Esophagus mucosa (tissue), 1 donor: ENCODE results near the gene ABHD12. TPM values are rescaled to one million over a fixed set of nuclear protein-coding genes. Genes with fewer than 3 reads are reported as not detected.

ENCODE experiments used
- ATAC-seq: fragments of 200-7000 bp; cut with Tn5 transposase; one replicate; pipeline ENCODE4 v1.9.1; 2020
- total RNA-seq: library from RNA; stranded (reverse); gene quantifications from one replicate; pipeline ENCODE4 v1.2.4, GENCODE V29; 2023
- donor health status: DM: yes; HTN: yes; CAD: no.

Gene ABHD12
- total RNA-seq, 1 donor from 2014 or later = 29.4 TPM

DNA sequence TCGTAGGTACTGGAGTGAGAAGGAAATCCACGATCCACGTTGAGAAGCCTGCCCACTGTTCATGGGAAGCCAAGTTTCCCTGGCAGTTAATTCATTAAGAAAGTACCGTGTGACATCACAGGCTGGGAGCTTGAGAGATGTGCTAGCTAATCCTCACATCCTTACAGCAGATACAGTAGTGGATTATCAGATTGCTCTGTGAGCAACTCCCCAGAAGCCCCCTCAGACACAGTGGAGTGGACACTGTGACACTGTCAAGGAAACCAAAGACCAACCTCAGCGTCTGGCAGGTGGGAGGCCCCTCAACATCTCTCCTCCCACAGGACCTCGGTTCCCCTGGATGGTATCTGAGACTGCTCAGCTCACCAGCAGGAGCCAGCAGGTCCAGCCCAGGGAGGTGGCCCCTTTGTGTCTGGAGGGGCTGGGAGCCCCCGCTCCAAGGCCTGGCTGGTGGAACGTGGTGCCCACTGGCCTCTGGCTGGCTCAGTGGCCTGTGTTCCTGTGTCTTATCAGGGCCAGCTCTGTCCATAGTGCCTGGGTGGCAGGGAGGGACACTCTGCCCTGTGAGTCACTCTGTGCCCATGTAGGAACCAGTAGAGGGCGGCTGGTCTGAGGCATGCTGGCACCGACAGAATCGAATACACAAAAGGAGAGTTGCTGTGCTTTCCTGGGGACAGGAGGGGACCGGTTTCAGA, 135.5 kb downstream of the ABHD12 start:
- ATAC-seq = peak; percentile 90

GRCh38 chr20:25254571-25254970, 136.1 kb downstream of the ABHD12 start:
- ATAC-seq = no peak

DNA sequence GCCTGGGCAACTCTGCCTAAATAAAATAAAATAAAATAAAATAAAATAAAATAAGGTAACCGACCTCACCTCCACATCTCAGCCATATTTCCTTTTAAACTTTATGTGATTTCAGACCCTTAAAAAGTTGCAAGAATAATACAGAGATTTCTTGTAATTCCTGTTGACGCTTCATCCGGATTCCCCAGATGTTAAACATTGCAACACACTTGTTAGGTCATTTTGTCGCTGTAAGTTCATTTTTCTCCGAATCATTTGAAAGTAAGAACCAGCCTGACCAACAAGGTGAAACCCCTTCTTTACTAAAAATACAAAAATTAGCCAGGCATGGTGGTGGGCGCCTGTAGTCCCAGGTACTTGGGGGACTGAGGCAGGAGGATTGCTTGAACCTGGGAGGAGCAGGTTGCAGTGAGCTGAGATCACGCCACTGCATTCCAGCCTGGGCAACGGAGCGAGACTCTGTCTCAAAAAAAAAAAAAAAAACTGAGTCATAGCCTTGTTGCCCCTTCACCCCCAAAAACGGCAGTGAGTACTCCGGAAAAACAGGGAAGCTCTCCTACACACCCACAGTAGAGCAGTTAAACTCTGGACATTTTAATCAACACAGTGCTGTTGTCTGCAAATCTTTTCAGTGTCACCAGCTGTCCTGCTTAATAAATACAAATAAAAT, 136.9 kb downstream of the ABHD12 start:
- no peak for ATAC-seq

- ATAC-seq = peak; percentile 6
Measured at GRCh38 chr20:25252686-25253421, 137.8 kb downstream of the ABHD12 start.

DNA sequence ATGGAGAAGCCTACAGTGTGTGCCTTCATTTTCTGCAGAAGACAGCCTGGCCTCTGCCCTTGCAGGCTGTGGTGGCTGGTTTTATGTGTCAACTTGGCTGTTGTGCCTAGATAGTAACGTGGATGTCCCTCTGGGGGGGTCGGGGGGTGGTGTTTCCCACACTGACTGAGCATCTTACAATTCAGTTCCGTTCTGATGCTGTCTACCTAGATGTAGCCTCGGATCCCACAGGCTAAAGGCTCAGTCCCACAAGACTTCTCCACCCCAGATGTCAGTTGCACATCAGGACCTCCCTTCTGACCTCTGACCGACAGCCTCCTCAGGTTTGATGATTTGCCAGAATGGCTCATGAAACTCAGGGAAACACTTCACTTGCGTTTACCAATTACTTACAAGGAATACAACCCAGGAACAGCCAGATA, 138.4 kb downstream of the ABHD12 start:
- ATAC-seq = no peak

DNA sequence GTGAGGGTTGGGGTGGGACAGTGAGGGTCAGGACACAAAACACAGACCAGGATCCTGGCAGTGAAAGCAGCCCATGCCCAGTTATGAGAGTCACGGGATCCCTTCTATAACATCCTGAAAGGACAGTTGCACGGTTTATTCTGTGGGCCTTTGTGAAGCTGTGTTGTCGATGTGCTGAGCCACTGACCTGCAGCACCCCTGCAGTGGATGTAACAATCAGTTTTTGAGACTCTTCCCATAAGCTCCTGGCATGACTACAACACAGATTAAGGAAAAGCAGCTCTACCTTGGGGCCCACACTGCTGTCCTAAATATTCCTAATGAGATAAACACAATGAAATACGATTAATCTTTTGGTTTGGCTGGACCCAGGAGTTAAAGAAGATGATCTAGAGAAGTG, 139.1 kb downstream of the ABHD12 start:
- no peak for ATAC-seq

GRCh38 chr20:25251019-25251418, 139.6 kb downstream of the ABHD12 start:
- no peak for ATAC-seq

DNA sequence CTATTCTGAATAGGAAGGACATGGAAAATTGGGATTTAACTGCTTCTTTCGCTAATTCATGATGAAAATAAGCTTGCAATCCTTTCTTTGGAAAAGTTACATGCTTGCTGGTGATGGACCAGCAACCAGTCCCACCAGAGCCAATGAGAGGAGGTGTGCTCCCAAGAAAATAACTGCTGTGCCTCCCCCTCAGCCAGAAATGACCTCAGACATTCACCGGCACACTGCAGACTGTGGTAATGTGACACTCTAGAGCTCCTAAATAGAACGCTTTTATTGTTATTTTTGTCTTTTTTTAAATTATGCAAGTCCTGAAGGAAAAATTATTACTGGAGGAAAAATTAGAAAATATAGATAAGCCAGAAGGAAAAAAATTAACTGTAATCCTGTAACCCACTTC, 140.1 kb downstream of the ABHD12 start:
- ATAC-seq = no peak

Other genes with a start within 250 kb of the ABHD12 start
- 27.3 TPM for gene ENTPD6, start 195.1 kb downstream of the ABHD12 start, total RNA-seq
- gene PYGB, start 142.8 kb downstream of the ABHD12 start, total RNA-seq = 63.1 TPM
- 8.6 TPM for gene GINS1, start 16.8 kb upstream of the ABHD12 start, total RNA-seq
- gene NINL, start 194.7 kb upstream of the ABHD12 start, total RNA-seq = 4.8 TPM
- gene NANP, start 233.2 kb upstream of the ABHD12 start, total RNA-seq = 2.7 TPM